ENCODE results near the gene PCDHGB5. TPM values are rescaled to one million over a fixed set of nuclear protein-coding genes. Genes with fewer than 3 reads are reported as not detected.
"Not testable (repeated sequence)": the region's sequence is repeated elsewhere in the genome, so short reads cannot be mapped to it uniquely, and the experiment has no call there.

PCDHGB5 gene
- polyA plus RNA-seq, 3 donors from 2014 or later: 0.36 to 2.1 (median 2.0) TPM

DNA sequence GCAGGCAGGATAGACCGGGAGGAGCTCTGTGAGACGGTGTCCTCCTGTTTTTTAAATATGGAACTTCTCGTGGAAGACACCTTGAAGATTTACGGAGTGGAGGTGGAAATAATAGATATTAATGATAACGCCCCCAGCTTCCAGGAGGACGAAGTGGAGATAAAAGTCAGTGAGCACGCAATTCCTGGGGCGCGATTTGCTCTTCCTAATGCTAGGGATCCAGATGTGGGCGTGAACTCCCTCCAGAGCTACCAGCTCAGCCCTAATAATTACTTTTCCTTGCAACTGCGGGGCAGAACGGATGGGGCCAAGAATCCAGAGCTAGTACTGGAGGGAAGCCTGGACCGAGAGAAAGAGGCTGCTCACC lies 23.7 kb downstream of the PCDHGB5 start:
- Mint-ChIP-seq H3K27ac (peak overlapping the region in 2 of 6 donors; percentile 27 to 61), H3K36me3 (peaks cover 0 to 14% (median 12%) of the 10 kb centered on the region in 3 donors), H3K4me1 (peaks cover 14 to 37% of the 10 kb centered on the region in 2 donors), H3K4me3 (peak overlapping the region; percentile 71 to 89 (median 83)), H3K9me3 (peaks cover 12 to 50% (median 36%) of the 10 kb centered on the region in 6 donors), H3K27me3 (ENCODE audit: low read depth in 3 of 3) (peaks cover 49 to 65% (median 61%) of the 10 kb centered on the region in 3 donors)
- no peak for DNase-seq

DNA sequence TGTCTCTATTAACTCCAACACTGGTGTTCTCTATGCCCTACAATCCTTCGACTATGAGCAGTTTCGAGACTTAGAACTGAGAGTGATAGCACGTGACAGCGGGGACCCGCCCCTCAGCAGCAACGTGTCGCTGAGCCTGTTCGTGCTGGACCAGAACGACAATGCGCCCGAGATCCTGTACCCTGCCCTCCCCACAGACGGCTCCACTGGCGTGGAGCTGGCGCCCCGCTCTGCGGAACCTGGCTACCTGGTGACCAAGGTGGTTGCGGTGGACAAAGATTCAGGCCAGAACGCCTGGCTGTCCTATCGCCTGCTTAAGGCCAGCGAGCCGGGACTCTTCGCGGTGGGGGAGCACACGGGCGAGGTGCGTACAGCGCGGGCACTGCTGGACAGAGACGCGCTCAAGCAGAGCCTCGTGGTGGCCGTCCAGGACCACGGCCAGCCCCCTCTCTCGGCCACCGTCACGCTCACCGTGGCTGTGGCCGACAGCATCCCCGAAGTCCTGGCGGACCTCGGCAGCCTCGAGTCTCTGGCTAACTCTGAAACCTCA lies 25.1 kb downstream of the PCDHGB5 start:
- Mint-ChIP-seq H3K27me3 (ENCODE audit: low read depth in 3 of 3) (peaks cover 47 to 62% (median 53%) of the 10 kb centered on the region in 3 donors), H3K36me3 (peaks cover 0 to 13% (median 11%) of the 10 kb centered on the region in 3 donors), H3K4me3 (peak overlapping the region in 1 of 5 donors; percentile 64), H3K27ac (no peak overlapping the region), H3K4me1 (peaks cover 9 to 29% of the 10 kb centered on the region in 2 donors), H3K9me3 (peaks cover 12 to 45% (median 35%) of the 10 kb centered on the region in 6 donors)
- no peak for DNase-seq

DNA sequence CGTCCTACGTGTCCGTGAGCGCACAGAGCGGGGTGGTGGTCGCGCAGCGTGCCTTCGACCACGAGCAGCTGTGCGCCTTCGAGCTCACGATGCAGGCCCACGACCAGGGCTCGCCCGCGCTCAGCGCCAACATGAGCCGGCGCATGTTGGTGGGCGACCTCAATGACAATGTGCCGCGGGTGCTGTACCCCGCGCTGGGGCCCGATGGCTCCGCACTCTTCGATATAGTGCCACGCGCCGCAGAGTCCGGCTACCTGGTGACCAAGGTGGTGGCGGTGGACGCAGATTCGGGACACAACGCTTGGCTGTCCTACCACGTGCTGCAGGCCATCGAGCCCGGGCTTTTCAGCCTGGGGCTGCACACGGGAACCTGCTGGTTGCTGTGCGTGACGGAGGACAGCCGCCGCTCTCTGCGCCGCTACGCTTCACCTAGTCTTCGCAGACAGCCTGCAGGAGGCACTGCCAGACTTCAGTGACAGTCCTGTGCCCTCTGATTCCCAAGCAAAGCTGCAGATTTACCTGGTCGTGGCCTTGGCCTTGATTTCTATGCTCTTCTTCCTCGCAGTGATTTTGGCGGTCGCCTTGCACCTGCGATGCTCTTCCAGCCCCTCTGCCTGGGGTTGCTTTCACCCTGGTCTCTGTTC lies 30.2 kb downstream of the PCDHGB5 start:
- Mint-ChIP-seq H3K4me3 (no peak overlapping the region), H3K27me3 (ENCODE audit: low read depth in 3 of 3) (peaks cover 33 to 45% (median 35%) of the 10 kb centered on the region in 3 donors), H3K9me3 (peaks cover 10 to 35% (median 24%) of the 10 kb centered on the region in 6 donors), H3K36me3 (peaks cover 5 to 14% (median 8%) of the 10 kb centered on the region in 3 donors), H3K27ac (no peak overlapping the region), H3K4me1 (peaks cover 18 to 22% of the 10 kb centered on the region in 2 donors)
- DNase-seq: no peak

DNA sequence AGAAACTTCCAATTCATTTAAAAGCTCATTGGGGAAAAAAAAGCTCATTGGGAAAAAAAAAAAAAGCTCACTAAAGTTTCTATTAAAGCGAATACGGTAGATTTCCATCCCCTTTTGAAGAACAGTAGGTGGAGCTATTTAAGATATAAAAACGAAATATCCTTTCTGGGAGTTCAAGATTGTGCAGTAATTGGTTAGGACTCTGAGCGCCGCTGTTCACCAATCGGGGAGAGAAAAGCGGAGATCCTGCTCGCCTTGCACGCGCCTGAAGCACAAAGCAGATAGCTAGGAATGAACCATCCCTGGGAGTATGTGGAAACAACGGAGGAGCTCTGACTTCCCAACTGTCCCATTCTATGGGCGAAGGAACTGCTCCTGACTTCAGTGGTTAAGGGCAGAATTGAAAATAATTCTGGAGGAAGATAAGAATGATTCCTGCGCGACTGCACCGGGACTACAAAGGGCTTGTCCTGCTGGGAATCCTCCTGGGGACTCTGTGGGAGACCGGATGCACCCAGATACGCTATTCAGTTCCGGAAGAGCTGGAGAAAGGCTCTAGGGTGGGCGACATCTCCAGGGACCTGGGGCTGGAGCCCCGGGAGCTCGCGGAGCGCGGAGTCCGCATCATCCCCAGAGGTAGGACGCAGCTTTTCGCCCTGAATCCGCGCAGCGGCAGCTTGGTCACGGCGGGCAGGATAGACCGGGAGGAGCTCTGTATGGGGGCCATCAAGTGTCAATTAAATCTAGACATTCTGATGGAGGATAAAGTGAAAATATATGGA lies 32.8 kb downstream of the PCDHGB5 start, which contains the start of gene PCDHGA12:
TSS of gene PCDHGA12 (plus strand) at position 176 of the 782 bp plus-strand sequence. CDS start at position 429, 253 bp downstream.
- Mint-ChIP-seq H3K36me3 (peaks cover 5 to 14% (median 11%) of the 10 kb centered on the region in 3 donors), H3K27me3 (ENCODE audit: low read depth in 3 of 3) (peaks cover 32 to 49% (median 36%) of the 10 kb centered on the region in 3 donors), H3K9me3 (peaks cover 12 to 40% (median 27%) of the 10 kb centered on the region in 6 donors), H3K27ac (peak within 1 kb of the TSS in 3 of 6 donors; percentile 32 to 63 (median 57)), H3K4me3 (peak within 1 kb of the TSS; percentile 72 to 89 (median 78)), H3K4me1 (peaks cover 19 to 22% of the 10 kb centered on the region in 2 donors)
- peak in 2 of 3 donors; percentile 22 to 42 for DNase-seq

DNA sequence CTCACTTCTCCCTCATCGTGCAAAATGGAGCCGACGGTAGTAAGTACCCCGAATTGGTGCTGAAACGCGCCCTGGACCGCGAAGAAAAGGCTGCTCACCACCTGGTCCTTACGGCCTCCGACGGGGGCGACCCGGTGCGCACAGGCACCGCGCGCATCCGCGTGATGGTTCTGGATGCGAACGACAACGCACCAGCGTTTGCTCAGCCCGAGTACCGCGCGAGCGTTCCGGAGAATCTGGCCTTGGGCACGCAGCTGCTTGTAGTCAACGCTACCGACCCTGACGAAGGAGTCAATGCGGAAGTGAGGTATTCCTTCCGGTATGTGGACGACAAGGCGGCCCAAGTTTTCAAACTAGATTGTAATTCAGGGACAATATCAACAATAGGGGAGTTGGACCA lies 33.5 kb downstream of the PCDHGB5 start:
- peak in 1 of 3 donors; percentile 12 for DNase-seq
- H3K36me3 Mint-ChIP-seq: peaks cover 5 to 14% (median 11%) of the 10 kb centered on the region in 3 donors
- peaks cover 19 to 22% of the 10 kb centered on the region in 2 donors for H3K4me1 Mint-ChIP-seq
- H3K9me3 Mint-ChIP-seq: peaks cover 12 to 40% (median 27%) of the 10 kb centered on the region in 6 donors
- peaks cover 32 to 45% (median 36%) of the 10 kb centered on the region in 3 donors for H3K27me3 Mint-ChIP-seq (ENCODE audit: low read depth in 3 of 3)
- peak overlapping the region; percentile 72 to 89 (median 78) for H3K4me3 Mint-ChIP-seq
- H3K27ac Mint-ChIP-seq: peak overlapping the region in 1 of 6 donors; percentile 57

DNA sequence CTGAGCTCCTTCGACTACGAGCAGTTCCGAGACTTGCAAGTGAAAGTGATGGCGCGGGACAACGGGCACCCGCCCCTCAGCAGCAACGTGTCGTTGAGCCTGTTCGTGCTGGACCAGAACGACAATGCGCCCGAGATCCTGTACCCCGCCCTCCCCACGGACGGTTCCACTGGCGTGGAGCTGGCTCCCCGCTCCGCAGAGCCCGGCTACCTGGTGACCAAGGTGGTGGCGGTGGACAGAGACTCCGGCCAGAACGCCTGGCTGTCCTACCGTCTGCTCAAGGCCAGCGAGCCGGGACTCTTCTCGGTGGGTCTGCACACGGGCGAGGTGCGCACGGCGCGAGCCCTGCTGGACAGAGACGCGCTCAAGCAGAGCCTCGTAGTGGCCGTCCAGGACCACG lies 34.6 kb downstream of the PCDHGB5 start:
- Mint-ChIP-seq H3K36me3 (peaks cover 5 to 14% (median 11%) of the 10 kb centered on the region in 3 donors), H3K4me3 (peak overlapping the region in 4 of 5 donors; percentile 48 to 84 (median 66)), H3K27me3 (ENCODE audit: low read depth in 3 of 3) (peaks cover 28 to 38% (median 36%) of the 10 kb centered on the region in 3 donors), H3K4me1 (peaks cover 19 to 22% of the 10 kb centered on the region in 2 donors), H3K9me3 (peaks cover 12 to 34% (median 27%) of the 10 kb centered on the region in 6 donors)
- not testable (repeated sequence) for DNase-seq, H3K27ac Mint-ChIP-seq

DNA sequence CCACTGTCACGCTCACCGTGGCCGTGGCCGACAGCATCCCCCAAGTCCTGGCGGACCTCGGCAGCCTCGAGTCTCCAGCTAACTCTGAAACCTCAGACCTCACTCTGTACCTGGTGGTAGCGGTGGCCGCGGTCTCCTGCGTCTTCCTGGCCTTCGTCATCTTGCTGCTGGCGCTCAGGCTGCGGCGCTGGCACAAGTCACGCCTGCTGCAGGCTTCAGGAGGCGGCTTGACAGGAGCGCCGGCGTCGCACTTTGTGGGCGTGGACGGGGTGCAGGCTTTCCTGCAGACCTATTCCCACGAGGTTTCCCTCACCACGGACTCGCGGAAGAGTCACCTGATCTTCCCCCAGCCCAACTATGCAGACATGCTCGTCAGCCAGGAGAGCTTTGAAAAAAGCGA lies 35.0 kb downstream of the PCDHGB5 start:
- H3K27me3 Mint-ChIP-seq (ENCODE audit: low read depth in 3 of 3): peaks cover 28 to 39% (median 37%) of the 10 kb centered on the region in 3 donors
- peaks cover 19 to 22% of the 10 kb centered on the region in 2 donors for H3K4me1 Mint-ChIP-seq
- H3K27ac Mint-ChIP-seq, DNase-seq, H3K4me3 Mint-ChIP-seq: not testable (repeated sequence)
- peaks cover 12 to 34% (median 27%) of the 10 kb centered on the region in 6 donors for H3K9me3 Mint-ChIP-seq
- H3K36me3 Mint-ChIP-seq: peaks cover 5 to 14% (median 11%) of the 10 kb centered on the region in 3 donors

DNA sequence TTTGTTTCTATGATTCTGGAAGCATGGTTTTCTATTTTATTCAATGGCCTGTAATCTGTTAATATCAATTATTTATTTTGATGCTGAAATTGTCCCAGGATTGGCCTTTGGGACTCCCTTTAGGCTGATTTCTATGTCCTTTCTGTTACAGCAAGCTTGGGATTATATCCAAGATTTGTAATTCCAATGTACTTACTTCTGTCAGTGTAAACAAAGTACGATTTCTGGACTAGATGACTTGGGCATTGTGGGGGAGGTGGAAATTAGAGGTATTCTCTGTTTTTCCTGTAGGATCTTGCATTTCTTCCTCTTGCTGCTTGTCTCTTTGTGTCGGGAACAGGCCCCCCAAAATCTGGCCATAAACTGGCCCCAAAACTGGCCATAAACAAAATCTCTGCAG lies 36.3 kb downstream of the PCDHGB5 start:
- Mint-ChIP-seq H3K9me3 (peaks cover 12 to 33% (median 23%) of the 10 kb centered on the region in 6 donors), H3K4me1 (peaks cover 19 to 22% of the 10 kb centered on the region in 2 donors), H3K27ac (no peak overlapping the region), H3K27me3 (ENCODE audit: low read depth in 3 of 3) (peaks cover 23 to 39% (median 36%) of the 10 kb centered on the region in 3 donors), H3K4me3 (no peak overlapping the region), H3K36me3 (peaks cover 0 to 11% (median 8%) of the 10 kb centered on the region in 3 donors)
- DNase-seq: no peak

DNA sequence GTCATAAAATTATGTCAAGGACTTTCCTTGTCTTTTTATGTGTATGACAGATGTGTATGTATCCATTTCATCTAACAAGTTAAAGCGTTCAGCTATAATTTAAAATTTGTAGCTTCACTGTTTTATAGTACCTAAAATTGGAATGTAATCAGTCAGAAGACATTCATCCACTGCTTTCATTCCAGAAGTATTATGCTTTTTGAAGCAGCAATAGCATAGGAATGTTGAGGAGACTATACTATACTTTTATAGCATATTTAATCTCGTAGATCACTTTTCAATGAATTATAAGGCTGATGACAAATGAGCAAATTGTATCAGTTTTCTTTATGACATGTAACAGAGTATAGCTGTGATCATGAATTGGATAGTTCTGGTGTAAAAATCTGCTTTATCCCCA lies 39.5 kb downstream of the PCDHGB5 start:
- H3K9me3 Mint-ChIP-seq: peaks cover 2 to 12% (median 6%) of the 10 kb centered on the region in 6 donors
- H3K36me3 Mint-ChIP-seq: peaks cover 0 to 3% (median 0%) of the 10 kb centered on the region in 3 donors
- peaks cover 4 to 19% (median 18%) of the 10 kb centered on the region in 3 donors for H3K27me3 Mint-ChIP-seq (ENCODE audit: low read depth in 3 of 3)
- no peak overlapping the region for H3K4me3 Mint-ChIP-seq
- H3K4me1 Mint-ChIP-seq: peaks cover under 1 to 1% of the 10 kb centered on the region in 2 donors
- H3K27ac Mint-ChIP-seq: no peak overlapping the region
- no peak for DNase-seq

DNA sequence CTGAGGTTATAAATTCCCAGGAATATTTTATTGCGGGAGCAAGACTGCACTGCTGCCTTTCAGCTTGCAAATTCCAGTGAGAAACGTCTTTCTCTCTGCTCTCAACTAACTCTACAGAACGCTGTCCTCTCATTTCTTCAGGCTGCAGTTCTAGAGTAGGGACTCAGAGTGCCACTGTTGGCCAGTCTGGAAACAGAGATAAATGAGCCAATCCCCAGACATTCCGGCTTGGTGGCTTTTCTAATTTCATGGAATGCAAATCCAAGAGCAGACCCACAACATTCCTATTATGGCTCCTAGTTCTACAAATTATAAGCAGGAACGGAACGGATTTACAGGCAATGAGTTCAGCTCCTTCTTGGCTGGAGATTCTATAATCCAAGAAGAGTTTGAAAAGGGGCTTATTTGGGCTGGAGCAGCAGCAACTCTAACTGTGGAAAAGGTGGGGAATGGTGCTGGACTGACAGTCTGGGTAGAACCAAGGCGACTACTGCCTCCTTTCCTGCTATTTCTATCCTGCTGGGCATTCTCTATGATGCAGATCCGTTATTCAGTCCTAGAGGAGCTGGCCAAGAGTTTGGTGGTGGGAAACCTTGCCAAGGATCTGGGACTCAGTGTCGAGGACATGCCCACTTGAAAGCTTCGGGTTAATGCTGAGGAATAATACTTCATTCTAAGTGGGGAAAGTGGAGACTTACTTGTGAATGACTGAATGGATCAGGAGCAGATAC lies 41.8 kb downstream of the PCDHGB5 start:
- Mint-ChIP-seq H3K4me1 (no peaks in the 10 kb centered on the region), H3K27me3 (ENCODE audit: low read depth in 3 of 3) (peaks cover 0 to 9% (median 6%) of the 10 kb centered on the region in 3 donors), H3K36me3 (no peaks in the 10 kb centered on the region), H3K9me3 (peaks cover 0 to under 1% (median 0%) of the 10 kb centered on the region in 6 donors), H3K27ac (no peak overlapping the region), H3K4me3 (no peak overlapping the region)
- no peak for DNase-seq

DNA sequence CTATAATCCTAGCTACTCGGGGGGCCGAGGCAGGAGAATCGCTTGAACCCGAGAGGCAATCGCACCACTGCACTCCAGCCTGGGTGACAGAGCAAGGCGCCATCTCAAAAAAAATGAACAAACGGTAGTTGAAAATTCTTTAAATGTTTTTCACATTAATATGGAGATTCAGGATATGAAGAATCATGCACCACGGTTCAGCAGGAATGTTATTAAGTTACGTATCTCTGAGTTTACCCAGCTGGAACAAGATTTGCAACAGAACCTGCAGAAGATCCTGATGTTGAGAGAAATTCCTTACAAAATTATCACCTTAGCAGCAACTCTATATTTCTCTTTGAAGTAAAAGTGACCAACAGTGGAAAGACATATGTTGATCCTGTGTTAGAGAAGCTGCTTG lies 42.6 kb downstream of the PCDHGB5 start:
- H3K4me3 Mint-ChIP-seq: no peak overlapping the region
- no peaks in the 10 kb centered on the region for H3K36me3 Mint-ChIP-seq
- H3K4me1 Mint-ChIP-seq: no peaks in the 10 kb centered on the region
- no peak overlapping the region for H3K27ac Mint-ChIP-seq
- peaks cover 0 to 9% (median 5%) of the 10 kb centered on the region in 3 donors for H3K27me3 Mint-ChIP-seq (ENCODE audit: low read depth in 3 of 3)
- peaks cover 0 to 2% (median 0%) of the 10 kb centered on the region in 6 donors for H3K9me3 Mint-ChIP-seq
- no peak for DNase-seq

DNA sequence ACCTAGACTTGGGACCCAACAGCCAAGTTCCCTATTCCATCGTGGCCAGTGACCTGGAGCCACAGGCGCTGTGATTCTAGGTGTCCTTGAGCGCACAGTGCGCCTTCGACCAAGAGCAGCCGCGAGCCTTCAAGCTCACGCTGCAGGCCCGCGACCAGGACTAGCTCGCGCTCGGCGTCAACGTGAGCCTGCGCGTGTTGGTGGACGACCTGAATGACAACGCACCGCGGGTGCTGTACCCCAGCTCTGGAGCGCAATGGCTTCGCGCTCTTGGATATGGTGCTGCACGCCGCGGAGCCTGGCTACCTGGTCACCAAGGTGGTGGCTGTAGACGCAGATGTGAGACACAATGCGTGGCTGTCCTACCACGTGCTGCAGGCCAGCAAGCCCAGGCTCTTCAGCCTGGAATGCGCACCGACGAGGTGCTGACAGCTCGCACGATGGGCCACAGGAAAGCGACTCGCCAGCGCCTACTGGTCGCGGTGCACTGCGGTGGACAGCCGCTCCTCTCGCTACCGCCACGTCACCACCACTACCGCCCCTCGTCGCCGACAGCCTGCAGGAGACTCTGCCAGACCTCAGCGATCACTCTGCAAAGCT lies 43.9 kb downstream of the PCDHGB5 start:
- no peak overlapping the region for H3K27ac Mint-ChIP-seq
- peaks cover 0 to 2% (median 0%) of the 10 kb centered on the region in 6 donors for H3K9me3 Mint-ChIP-seq
- H3K4me1 Mint-ChIP-seq: no peaks in the 10 kb centered on the region
- DNase-seq: no peak
- H3K36me3 Mint-ChIP-seq: no peaks in the 10 kb centered on the region
- H3K4me3 Mint-ChIP-seq: no peak overlapping the region
- H3K27me3 Mint-ChIP-seq (ENCODE audit: low read depth in 3 of 3): peaks cover 0 to 9% (median 6%) of the 10 kb centered on the region in 3 donors

All from immature natural killer cell (primary cell).